ENCODE measurements around the gene IFITM2.

IFITM2 gene

GRCh38 chr11:307766-308708, at the start of gene IFITM2:
Gene IFITM2, plus strand, starts transcription at chr11:307816. Its CDS starts 377 bp downstream, at chr11:308193.
- peak; percentile 92 for DNase-seq

GRCh38 chr11:259413-259812, 48.2 kb upstream of the IFITM2 start:
- no peak for DNase-seq

GRCh38 chr11:261624-262023, 46.0 kb upstream of the IFITM2 start:
- no peak for DNase-seq

GRCh38 chr11:266676-267439, 40.8 kb upstream of the IFITM2 start:
- peak; percentile 51 for DNase-seq

- peak; percentile 80 for DNase-seq
These were observed 40.1 kb upstream of the IFITM2 start for GRCh38 chr11:267491-267994.

- DNase-seq, result peak; percentile 95
These were observed 38.9 kb upstream of the IFITM2 start for GRCh38 chr11:268716-269145.

- peak; percentile 96 for DNase-seq
These were observed 38.3 kb upstream of the IFITM2 start for GRCh38 chr11:269146-269890.

GRCh38 chr11:270451-271318, 36.9 kb upstream of the IFITM2 start:
- no peak for DNase-seq

GRCh38 chr11:271319-271715, 36.3 kb upstream of the IFITM2 start:
- DNase-seq, result no peak

- no peak for DNase-seq
These were observed 35.3 kb upstream of the IFITM2 start for GRCh38 chr11:272195-272930.

- no peak for DNase-seq
These were observed 34.8 kb upstream of the IFITM2 start for GRCh38 chr11:272931-273198.

GRCh38 chr11:276219-276618, 31.4 kb upstream of the IFITM2 start:
- DNase-seq, result no peak

- DNase-seq, result no peak
These were observed 29.3 kb upstream of the IFITM2 start, which contains the start of gene NLRP6 for GRCh38 chr11:278001-278951. Gene NLRP6, plus strand, starts transcription at chr11:278407. Its CDS starts 163 bp downstream, at chr11:278570.

- no peak for DNase-seq
These were observed 28.3 kb upstream of the IFITM2 start for GRCh38 chr11:279040-279965.

- DNase-seq, result no peak
These were observed 27.5 kb upstream of the IFITM2 start for GRCh38 chr11:279966-280705.

GRCh38 chr11:280706-281485, 26.7 kb upstream of the IFITM2 start:
- DNase-seq, result no peak

GRCh38 chr11:281486-282161, 26.0 kb upstream of the IFITM2 start:
- no peak for DNase-seq
